Cardiac fibroblast (primary cell): ENCODE data around the gene AUH.

ENCODE experiments used
- DNase-seq, 2 donors: peaks; one replicate each; pipeline versions ENCODE4 v3.0.0 to v3.0.0-alpha.2; 2010; ENCODE audit warnings: low read depth in 2 of 2
- H3K4me3 ChIP-seq, 2 donors: replicated peaks in 1 of 2; 1 replicate in 1 of 2; 2 replicates in 1 of 2; pipeline ENCODE4 v1.5.1; 2011; ENCODE audit warnings: low read depth in 2 of 2, low read length in 2 of 2, mild to moderate bottlenecking in 2 of 2, moderate library complexity in 1 of 2
- CTCF ChIP-seq: IDR thresholded peaks from one replicate; pipeline ENCODE4 v1.5.1; 2011; ENCODE audit warnings: low read depth, mild to moderate bottlenecking, low read length, inconsistent platforms

AUH gene

GRCh38 chr9:91403665-91404543, 42.2 kb upstream of the AUH start:
- no peak for TF ChIP-seq CTCF
- no peak overlapping the region for H3K4me3 ChIP-seq
- DNase-seq: no peak

- TF ChIP-seq CTCF: no peak
- no peak overlapping the region for H3K4me3 ChIP-seq
- no peak for DNase-seq
These were observed 37.2 kb upstream of the AUH start for GRCh38 chr9:91398926-91399325.

GRCh38 chr9:91395553-91396471, 34.1 kb upstream of the AUH start:
- DNase-seq: peak; percentile 82 to 93
- TF ChIP-seq CTCF: no peak
- no peak overlapping the region for H3K4me3 ChIP-seq

- DNase-seq: peak; percentile 77 to 86
- TF ChIP-seq CTCF: no peak
These were observed 33.4 kb upstream of the AUH start for GRCh38 chr9:91395106-91395552.

GRCh38 chr9:91393826-91394225, 32.1 kb upstream of the AUH start:
- TF ChIP-seq CTCF: no peak
- H3K4me3 ChIP-seq: no peak overlapping the region
- no peak for DNase-seq

More at GRCh38 chr9:91395106-91395552, 33.4 kb upstream of the AUH start:
- no peak overlapping the region for H3K4me3 ChIP-seq

- DNase-seq: no peak
- no peak for TF ChIP-seq CTCF
- no peak overlapping the region for H3K4me3 ChIP-seq
These were observed 30.7 kb upstream of the AUH start for GRCh38 chr9:91392435-91392834.
